OCI-LY1 (cell line): Measurements from ENCODE around the gene EML1.

Source experiments
- EZH2 ChIP-seq: fragments of 200-600 bp; sonication (generic), shearing (Covaris generic); IDR thresholded peaks from 2 replicates; pipeline ENCODE4 v1.8.0; 2017; ENCODE audit warnings: borderline replicate concordance, mixed run types, mild to moderate bottlenecking, antibody characterized with exemption, low read length, moderate library complexity, mixed read lengths
- TF ChIP-seq, protein P1 (sequence below): fragments of 200-600 bp; sonication (generic), shearing (Covaris generic); IDR thresholded peaks from 2 replicates; pipeline ENCODE4 v1.5.1; 2017; ENCODE audit warnings: mild to moderate bottlenecking, antibody characterized with exemption, low read length, moderate library complexity, mixed read lengths

DNA sequence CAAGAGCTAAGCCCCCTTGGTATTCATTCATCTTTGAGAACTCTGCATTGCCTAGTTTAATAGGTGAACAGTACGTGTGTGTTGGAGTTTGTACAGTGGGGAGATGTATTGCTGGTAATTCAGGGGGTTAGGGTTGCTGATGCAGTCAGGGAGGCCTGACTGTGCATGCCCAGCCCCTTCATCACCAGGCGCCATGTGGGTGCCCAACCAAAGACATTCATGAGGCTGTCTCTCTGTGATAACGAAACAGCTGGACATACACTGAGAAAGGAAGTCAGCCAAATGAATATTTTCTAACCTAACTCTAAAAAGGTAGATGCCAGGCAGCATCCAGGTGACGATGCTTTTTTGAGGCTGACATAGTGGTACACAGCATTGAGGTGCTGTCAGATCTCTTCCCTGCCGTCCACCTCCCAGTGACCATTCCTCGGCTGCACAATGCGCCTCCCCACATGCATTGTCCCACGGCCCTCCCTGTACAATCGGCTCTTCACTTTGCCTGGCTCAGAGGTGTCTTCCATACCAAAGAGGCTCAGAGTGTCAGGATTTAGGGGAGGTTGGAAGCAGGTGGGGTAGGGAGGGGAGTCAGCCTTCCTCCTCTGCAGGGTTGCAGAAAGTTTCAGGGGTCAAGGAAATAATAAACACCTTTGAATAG is 19.0 kb downstream of the EML1 start:
- TF ChIP-seq, protein P1, sequence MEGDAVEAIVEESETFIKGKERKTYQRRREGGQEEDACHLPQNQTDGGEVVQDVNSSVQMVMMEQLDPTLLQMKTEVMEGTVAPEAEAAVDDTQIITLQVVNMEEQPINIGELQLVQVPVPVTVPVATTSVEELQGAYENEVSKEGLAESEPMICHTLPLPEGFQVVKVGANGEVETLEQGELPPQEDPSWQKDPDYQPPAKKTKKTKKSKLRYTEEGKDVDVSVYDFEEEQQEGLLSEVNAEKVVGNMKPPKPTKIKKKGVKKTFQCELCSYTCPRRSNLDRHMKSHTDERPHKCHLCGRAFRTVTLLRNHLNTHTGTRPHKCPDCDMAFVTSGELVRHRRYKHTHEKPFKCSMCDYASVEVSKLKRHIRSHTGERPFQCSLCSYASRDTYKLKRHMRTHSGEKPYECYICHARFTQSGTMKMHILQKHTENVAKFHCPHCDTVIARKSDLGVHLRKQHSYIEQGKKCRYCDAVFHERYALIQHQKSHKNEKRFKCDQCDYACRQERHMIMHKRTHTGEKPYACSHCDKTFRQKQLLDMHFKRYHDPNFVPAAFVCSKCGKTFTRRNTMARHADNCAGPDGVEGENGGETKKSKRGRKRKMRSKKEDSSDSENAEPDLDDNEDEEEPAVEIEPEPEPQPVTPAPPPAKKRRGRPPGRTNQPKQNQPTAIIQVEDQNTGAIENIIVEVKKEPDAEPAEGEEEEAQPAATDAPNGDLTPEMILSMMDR = no peak
- TF ChIP-seq EZH2 = no peak
